Heart right ventricle (tissue), 16 donors: ENCODE results near the gene ALKBH2. TPM values are rescaled to one million over a fixed set of nuclear protein-coding genes. Genes with fewer than 3 reads are reported as not detected.

ENCODE experiments used
- ATAC-seq, 8 donors: fragments of 200-7000 bp; cut with Tn5 transposase; one replicate each; pipeline ENCODE4 v1.9.1; 2020; ENCODE audit warnings: mild to moderate bottlenecking in 8 of 8, moderate library complexity in 8 of 8, moderate number of reproducible peaks in 1 of 8
- DNase-seq, 2 donors: peaks; one replicate each; pipeline ENCODE4 v3.0.0-alpha.2; 2020
- H3K27ac ChIP-seq, 10 donors: fragments of 200-600 bp; sonication (generic) in 2 of 10; one replicate each; pipeline versions ENCODE4 v1.5.0 to v1.8.0; 2020 to 2022; ENCODE audit warnings: mild to moderate bottlenecking in 3 of 10
- H3K27me3 ChIP-seq, 7 donors: fragments of 200-600 bp; one replicate each; pipeline ENCODE4 v1.8.0; 2021 to 2022; ENCODE audit warnings: mild to moderate bottlenecking in 2 of 7
- H3K36me3 ChIP-seq, 9 donors: fragments of 200-600 bp; sonication (generic) in 1 of 9; one replicate each; pipeline versions ENCODE4 v1.5.0 to v1.8.0; 2020 to 2022; ENCODE audit warnings: mild to moderate bottlenecking in 2 of 9
- H3K4me1 ChIP-seq, 9 donors: fragments of 200-600 bp; sonication (generic) in 1 of 9; one replicate each; pipeline versions ENCODE4 v1.5.0 to v1.8.0; 2020 to 2022; ENCODE audit warnings: mild to moderate bottlenecking in 4 of 9
- H3K4me3 ChIP-seq, 10 donors: fragments of 200-600 bp; sonication (generic) in 2 of 10; one replicate each; pipeline versions ENCODE4 v1.5.0 to v1.8.0; 2020 to 2022; ENCODE audit warnings: mild to moderate bottlenecking in 7 of 10, moderate library complexity in 2 of 10
- H3K9me3 ChIP-seq, 11 donors: fragments of 200-600 bp in 10 of 11; sonication (generic) in 2 of 11; one replicate each; pipeline versions ENCODE4 v1.5.0 to v1.8.0; 2013 to 2022; ENCODE audit warnings: mild to moderate bottlenecking in 2 of 11, control low read depth in 1 of 11, moderate library complexity in 1 of 11
- CTCF ChIP-seq, 9 donors: fragments of 200-600 bp; sonication (generic) in 2 of 9; IDR thresholded peaks; one replicate each; pipeline versions ENCODE4 v1.5.0 to v1.8.0; 2021 to 2022; ENCODE audit warnings: antibody characterized with exemption in 9 of 9, mild to moderate bottlenecking in 5 of 9, moderate library complexity in 1 of 9
- WGBS, 2 donors: extraction: QIAGEN DNeasy Blood & Tissue Kit; methylation state at CpG; one replicate each; pipeline ENCODE4 v1.1.7; 2013; ENCODE audit warnings: inconsistent platforms in 1 of 2; 5-methylcytosine and 5-hydroxymethylcytosine counted together
- intact Hi-C, 10 donors: fragments of 100-400 bp; cut with DNase I; formaldehyde crosslinking; loops; one replicate each; pipeline versions ENCODE4 v1.11.1 to v1.14.2; 2022
- polyA plus RNA-seq, 2 donors: library from polyadenylated mRNA; stranded (reverse); fragments of 200-250 nt; gene quantifications; one replicate each; pipeline ENCODE4 v1.2.3, GENCODE V29; 2013
- total RNA-seq, 10 donors: library from RNA; stranded (reverse); fragmentation: NEBNext Ultra II Directional in 3 of 10; extraction: Animal tissue kit (Norgen Biotek cat#: 25700) in 3 of 10; gene quantifications; one replicate each; pipeline versions ENCODE4 v1.2.1 to v1.2.4, GENCODE V29; 2021 to 2023
- donor health status: Arrhythmogenic right ventricular cardiomyopathy.
- donor health status: ischemic (EF 13 %, LVEDD 7.1; RV severe dilation, severe dysfunction).
- donor health status: healthy with polysubstance abuse.
- donor health status: DM: no; HTN: yes; CAD: no.
- donor health status: DM: no; HTN: no; CAD: no.
- donor health status: ischemic (EF 25% LVEDD 6.9; RV normal size, moderate dysfunction).
- donor health status: ischemic (EF 25% LVEDD 5.7; RV mildly dilated, moderate dysfunction).
- donor health status: healthy.
- donor health status: DM: yes; HTN: yes; CAD: no.
- donor health status: Ischemic cardiomyopathy.
- donor health status: ischemic (EF 35%, LVEDD 5.7; RV mildly dilated, moderate dysfunction).
- donor health status: nonischemic (EF 11% LVEDD 7.7; RV severe dilation, severe dysfunction).
- donor health status: DM: yes; HTN: yes; CAD: no.
- donor health status: PGD.
- donor health status: ischemic (EF 29% LVEDD 5.4; RV normal size, mild dysfunction).
- donor health status: nonischemic (EF 23%, LVEDD 6.1; RV moderate dilation, normal function).

The ALKBH2 gene
- total and polyA plus RNA-seq, 12 donors, result 5.4 to 20.6 (median 7.5) TPM

GRCh38 chr12:109109746-109110350, 16.6 kb upstream of the ALKBH2 start:
- no peak for ATAC-seq
- H3K4me3 ChIP-seq, result no peak overlapping the region
- no peaks in the 10 kb centered on the region for H3K9me3 ChIP-seq
- H3K4me1 ChIP-seq, result peaks cover 2 to 48% (median 35%) of the 10 kb centered on the region in 9 donors
- H3K27ac ChIP-seq, result peak overlapping the region; percentile 86 to 99 (median 96)
- no peaks in the 10 kb centered on the region for H3K27me3 ChIP-seq
- DNase-seq, result no peak
- TF ChIP-seq CTCF (IDR thresholded peaks at IDR 0.05), result no peak
- H3K36me3 ChIP-seq, result peaks cover 0 to 51% (median 27%) of the 10 kb centered on the region in 9 donors
- intact Hi-C loops, result loop anchor here in 6 of 10 donors (2.0 to 10.0 kb wide), 6 partner anchors 42 to 275 kb away; no protein-coding TSS in a partner anchor
- 87 to 90% methylated on average over 6 of the region's 6 CpGs for WGBS, 2 donors

- TF ChIP-seq CTCF (IDR thresholded peaks at IDR 0.05), result no peak
- Histone ChIP-seq H3K36me3 (peaks cover 0 to 96% (median 61%) of the 10 kb centered on the region in 9 donors), H3K4me3 (no peak overlapping the region), H3K9me3 (no peaks in the 10 kb centered on the region), H3K27me3 (no peaks in the 10 kb centered on the region), H3K27ac (no peak overlapping the region), H3K4me1 (peaks cover 0 to 6% (median 2%) of the 10 kb centered on the region in 9 donors)
- intact Hi-C loops, result loop anchor here in 1 of 10 donors (5.0 kb wide), 1 partner anchor 62 kb away; no protein-coding TSS in a partner anchor
- DNase-seq, result no peak
- no peak for ATAC-seq
- whole genome bisulfite sequencing, 2 donors, result 95 to 98% methylated on average over 5 of the region's 5 CpGs
These were observed 11.9 kb upstream of the ALKBH2 start for GRCh38 chr12:109105176-109105575.

GRCh38 chr12:109102491-109102890, 9.2 kb upstream of the ALKBH2 start:
- DNase-seq (no peak), ATAC-seq (no peak)
- Histone ChIP-seq H3K4me1 (peaks cover 8 to 25% (median 17%) of the 10 kb centered on the region in 9 donors), H3K9me3 (no peaks in the 10 kb centered on the region), H3K27ac (no peak overlapping the region), H3K36me3 (peaks cover 0 to 77% (median 56%) of the 10 kb centered on the region in 9 donors), H3K27me3 (no peaks in the 10 kb centered on the region), H3K4me3 (no peak overlapping the region)
- TF ChIP-seq CTCF (IDR thresholded peaks at IDR 0.05), result no peak
- intact Hi-C loops, result no loop called here
- WGBS, 2 donors, result 89 to 94% methylated on average over 3 of the region's 3 CpGs

- no peak overlapping the region for H3K27ac ChIP-seq
- no peak overlapping the region for H3K4me3 ChIP-seq
- intact Hi-C loops, result no loop called here
- H3K4me1 ChIP-seq, result peaks cover 12 to 30% (median 21%) of the 10 kb centered on the region in 9 donors
- ATAC-seq, result no peak
- peaks cover 0 to 62% (median 42%) of the 10 kb centered on the region in 9 donors for H3K36me3 ChIP-seq
- H3K9me3 ChIP-seq, result no peaks in the 10 kb centered on the region
- no peak for TF ChIP-seq CTCF (IDR thresholded peaks at IDR 0.05)
- 87 to 96% methylated on average over 4 of the region's 4 CpGs for WGBS, 2 donors
- no peaks in the 10 kb centered on the region for H3K27me3 ChIP-seq
- DNase-seq, result no peak
These were observed 7.5 kb upstream of the ALKBH2 start for GRCh38 chr12:109100741-109101140.
